Urinary bladder (tissue), 4 donors: ENCODE results near the gene ANO3. TPM values are rescaled to one million over a fixed set of nuclear protein-coding genes. Genes with fewer than 3 reads are reported as not detected.

Experiments
- DNase-seq: peaks from one replicate; pipeline ENCODE4 v3.0.0-alpha.2; 2015; ENCODE audit errors: extremely low spot score
- H3K27ac ChIP-seq: one replicate; pipeline ENCODE4 v1.5.1; 2013; ENCODE audit warnings: low read depth, mild to moderate bottlenecking, moderate library complexity
- H3K36me3 ChIP-seq: one replicate; pipeline ENCODE4 v1.6.1; 2013; ENCODE audit warnings: mild to moderate bottlenecking, moderate library complexity; ENCODE audit not compliant: insufficient read depth
- H3K4me1 ChIP-seq: one replicate; pipeline ENCODE4 v1.6.1; 2013; ENCODE audit warnings: mild to moderate bottlenecking, moderate library complexity; ENCODE audit not compliant: insufficient read depth
- H3K4me3 ChIP-seq: one replicate; pipeline ENCODE4 v1.5.1; 2013; ENCODE audit warnings: low read depth, low read length
- WGBS: extraction: QIAGEN DNeasy Blood & Tissue Kit; methylation state at CpG from one replicate; pipeline ENCODE4 v1.1.7; 2013; 5-methylcytosine and 5-hydroxymethylcytosine counted together
- polyA plus RNA-seq: library from polyadenylated mRNA; stranded (reverse); fragments of 200-250 nt; gene quantifications from one replicate; pipeline ENCODE4 v1.2.3, GENCODE V29; 2013
- total RNA-seq: library from RNA; depleted of rRNA; stranded (reverse); fragments of >200 nt; gene quantifications from one replicate; pipeline ENCODE4 v1.2.3, GENCODE V29; 2014
- donor health status: healthy with polysubstance abuse.
- donor health status: healthy.

ANO3 gene
- total and polyA plus RNA-seq, 2 donors, result 0.14 to 1.2 TPM

- no peak overlapping the region for H3K4me3 ChIP-seq
- no peaks in the 10 kb centered on the region for H3K4me1 ChIP-seq
- 89% methylated on average over 3 of the region's 3 CpGs for WGBS
- no peak for DNase-seq
- H3K36me3 ChIP-seq, result no peaks in the 10 kb centered on the region
- no peak overlapping the region for H3K27ac ChIP-seq
Measured at GRCh38 chr11:26480041-26480440, 148.1 kb downstream of the ANO3 start.

DNA sequence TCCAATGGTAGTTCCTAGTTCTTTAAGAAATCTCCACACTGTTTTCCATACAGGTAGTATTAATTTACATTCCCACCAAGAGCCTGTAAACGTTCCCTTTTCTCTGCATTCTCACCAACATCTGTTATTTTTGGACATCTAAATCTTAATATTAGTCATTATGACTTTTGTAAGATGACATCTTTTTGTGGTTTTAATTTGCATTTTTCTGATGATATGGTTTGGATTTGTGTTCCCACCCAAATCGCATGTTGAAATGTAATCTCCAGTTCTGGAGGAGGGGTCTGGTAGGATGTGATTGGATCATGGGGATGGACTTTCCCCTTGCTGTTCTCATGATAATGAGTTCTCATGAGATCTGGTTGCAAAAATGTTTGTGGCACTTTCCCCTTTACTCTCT is 151.2 kb downstream of the ANO3 start:
- no peak overlapping the region for H3K4me3 ChIP-seq
- WGBS, result 66% methylated on average over 2 of the region's 2 CpGs
- no peak overlapping the region for H3K27ac ChIP-seq
- H3K36me3 ChIP-seq, result no peaks in the 10 kb centered on the region
- H3K4me1 ChIP-seq, result no peaks in the 10 kb centered on the region
- DNase-seq, result no peak

DNA sequence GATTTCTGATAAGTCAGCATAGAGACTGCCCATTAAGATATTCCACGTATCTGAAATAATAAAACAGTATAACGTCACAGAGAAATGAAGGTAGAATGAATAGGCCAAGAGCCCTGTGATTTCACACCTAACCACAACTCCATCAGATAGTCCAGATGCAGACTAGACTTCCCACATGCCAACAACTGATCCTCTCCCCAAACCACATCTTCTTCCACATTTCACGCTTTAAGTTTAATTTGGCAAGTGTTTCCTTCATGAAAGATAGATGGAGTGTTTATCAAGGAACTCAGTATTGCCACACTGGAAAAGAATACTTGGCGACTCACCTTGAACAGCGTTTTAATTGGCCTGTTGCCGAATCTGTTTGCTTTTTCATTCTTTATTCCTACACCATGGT is 158.6 kb downstream of the ANO3 start:
- Histone ChIP-seq H3K36me3 (no peaks in the 10 kb centered on the region), H3K4me1 (no peaks in the 10 kb centered on the region), H3K27ac (no peak overlapping the region), H3K4me3 (no peak overlapping the region)
- no peak for DNase-seq
- 83% methylated on average over 6 of the region's 6 CpGs for WGBS

GRCh38 chr11:26493616-26494015 is 161.7 kb downstream of the ANO3 start:
- Histone ChIP-seq H3K27ac (no peak overlapping the region), H3K36me3 (no peaks in the 10 kb centered on the region), H3K4me1 (no peaks in the 10 kb centered on the region), H3K4me3 (no peak overlapping the region)
- no peak for DNase-seq
- 19% methylated on average over 1 of the region's 1 CpG for WGBS

GRCh38 chr11:26507229-26507628 is 175.3 kb downstream of the ANO3 start:
- DNase-seq, result no peak
- H3K4me1 ChIP-seq, result no peaks in the 10 kb centered on the region
- 0% methylated on average over 1 of the region's 1 CpG for WGBS
- H3K27ac ChIP-seq, result no peak overlapping the region
- no peaks in the 10 kb centered on the region for H3K36me3 ChIP-seq
- H3K4me3 ChIP-seq, result no peak overlapping the region

DNA sequence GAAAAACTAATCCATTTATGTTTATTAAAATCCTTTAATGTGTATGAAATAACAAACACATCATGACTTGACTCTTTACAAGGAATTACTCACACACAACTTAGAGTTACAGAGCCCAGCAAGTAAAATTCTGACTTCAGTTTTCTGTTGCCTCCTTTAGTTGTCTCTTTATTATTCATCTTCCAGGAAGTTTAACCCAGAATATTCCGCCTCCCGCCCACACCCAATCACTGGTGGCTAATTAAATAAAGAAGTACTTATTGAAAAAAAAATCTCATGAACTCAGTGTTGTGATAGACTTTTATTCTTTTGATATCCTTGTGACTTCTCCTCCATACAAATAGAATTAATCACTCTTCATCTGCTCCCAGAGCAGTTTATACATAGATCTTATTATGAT is 178.2 kb downstream of the ANO3 start:
- no peak overlapping the region for H3K27ac ChIP-seq
- no peak overlapping the region for H3K4me3 ChIP-seq
- no peak for DNase-seq
- no peaks in the 10 kb centered on the region for H3K36me3 ChIP-seq
- WGBS, result 96% methylated on average over 2 of the region's 2 CpGs
- no peaks in the 10 kb centered on the region for H3K4me1 ChIP-seq

- no peaks in the 10 kb centered on the region for H3K4me1 ChIP-seq
- H3K27ac ChIP-seq, result no peak overlapping the region
- H3K36me3 ChIP-seq, result no peaks in the 10 kb centered on the region
- DNase-seq, result no peak
- WGBS, result 81% methylated on average over 2 of the region's 2 CpGs
- no peak overlapping the region for H3K4me3 ChIP-seq
Measured at GRCh38 chr11:26510756-26511155, 178.8 kb downstream of the ANO3 start.

- no peaks in the 10 kb centered on the region for H3K4me1 ChIP-seq
- WGBS, result 74% methylated on average over 2 of the region's 2 CpGs
- H3K27ac ChIP-seq, result no peak overlapping the region
- no peaks in the 10 kb centered on the region for H3K36me3 ChIP-seq
- no peak overlapping the region for H3K4me3 ChIP-seq
- no peak for DNase-seq
Measured at GRCh38 chr11:26512196-26512595, 180.3 kb downstream of the ANO3 start.

- Histone ChIP-seq H3K4me1 (no peaks in the 10 kb centered on the region), H3K27ac (no peak overlapping the region), H3K36me3 (no peaks in the 10 kb centered on the region), H3K4me3 (no peak overlapping the region)
- WGBS, result 84% methylated on average over 2 of the region's 2 CpGs
- no peak for DNase-seq
Measured at GRCh38 chr11:26519469-26519868, 187.5 kb downstream of the ANO3 start.

DNA sequence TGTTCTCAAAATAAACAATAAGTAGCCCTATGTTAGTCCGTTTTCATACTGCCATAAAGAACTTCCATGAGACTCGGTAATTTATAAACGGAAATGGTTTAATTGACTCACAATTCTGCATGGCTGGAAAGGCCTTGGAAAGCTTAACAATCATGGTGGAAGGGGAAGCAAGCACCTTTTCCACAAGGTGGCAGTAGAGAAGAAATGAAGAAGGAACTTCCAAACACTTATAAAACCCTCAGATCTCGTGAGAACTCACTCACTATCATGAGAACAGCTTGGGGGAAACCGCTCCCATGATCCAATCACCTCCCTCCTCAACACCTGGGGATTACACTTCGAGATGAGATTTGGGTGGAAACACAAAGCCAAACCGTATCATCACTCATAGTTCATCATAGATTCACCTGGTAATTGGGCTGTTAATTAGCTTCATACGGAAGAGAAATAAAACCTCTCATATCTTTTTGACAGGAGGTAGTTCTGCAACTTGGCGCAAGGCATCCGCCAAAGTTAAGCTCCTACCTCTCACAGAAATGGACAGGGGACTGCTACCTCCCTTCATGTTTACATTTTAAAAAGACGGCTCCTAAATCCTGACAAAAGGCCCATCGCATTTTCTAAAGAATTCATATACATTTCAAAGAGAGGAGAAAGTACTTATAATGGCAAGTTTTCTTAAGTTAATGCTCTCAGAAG is 191.1 kb downstream of the ANO3 start:
- WGBS, result 63% methylated on average over 12 of the region's 12 CpGs
- H3K36me3 ChIP-seq, result no peaks in the 10 kb centered on the region
- H3K27ac ChIP-seq, result no peak overlapping the region
- H3K4me3 ChIP-seq, result no peak overlapping the region
- no peaks in the 10 kb centered on the region for H3K4me1 ChIP-seq
- DNase-seq, result no peak

- Histone ChIP-seq H3K27ac (no peak overlapping the region), H3K4me3 (no peak overlapping the region), H3K36me3 (no peaks in the 10 kb centered on the region), H3K4me1 (no peaks in the 10 kb centered on the region)
- 47% methylated on average over 1 of the region's 1 CpG for WGBS
- DNase-seq, result no peak
Measured at GRCh38 chr11:26527685-26528084, 195.8 kb downstream of the ANO3 start.

GRCh38 chr11:26537341-26537740 is 205.4 kb downstream of the ANO3 start:
- H3K4me1 ChIP-seq, result no peaks in the 10 kb centered on the region
- no peak for DNase-seq
- WGBS, result 92% methylated on average over 4 of the region's 4 CpGs
- no peak overlapping the region for H3K27ac ChIP-seq
- no peak overlapping the region for H3K4me3 ChIP-seq
- no peaks in the 10 kb centered on the region for H3K36me3 ChIP-seq

- H3K4me3 ChIP-seq, result no peak overlapping the region
- DNase-seq, result no peak
- H3K36me3 ChIP-seq, result no peaks in the 10 kb centered on the region
- no peaks in the 10 kb centered on the region for H3K4me1 ChIP-seq
- 87% methylated on average over 3 of the region's 3 CpGs for WGBS
- H3K27ac ChIP-seq, result no peak overlapping the region
Measured at GRCh38 chr11:26539517-26539916, 207.6 kb downstream of the ANO3 start.

DNA sequence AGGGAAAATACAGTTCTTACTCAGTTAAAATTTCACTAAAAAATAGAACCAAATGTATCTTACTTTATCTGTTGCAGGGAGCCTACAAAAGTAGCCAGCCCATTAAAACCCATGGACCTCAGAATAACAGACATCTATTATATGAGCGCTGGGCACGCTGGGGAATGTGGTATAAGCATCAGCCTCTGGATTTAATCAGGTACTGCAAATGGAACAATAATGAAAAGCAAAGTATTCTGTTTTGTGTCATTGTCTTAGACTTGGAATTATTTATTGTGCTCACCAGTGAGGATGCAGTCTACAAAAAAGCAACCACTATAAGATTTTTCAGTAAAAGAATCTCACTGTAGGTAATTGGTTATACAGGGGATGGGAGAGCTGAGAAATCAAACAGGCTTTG is 209.9 kb downstream of the ANO3 start:
- Histone ChIP-seq H3K27ac (no peak overlapping the region), H3K4me1 (no peaks in the 10 kb centered on the region), H3K4me3 (no peak overlapping the region), H3K36me3 (no peaks in the 10 kb centered on the region)
- 81% methylated on average over 2 of the region's 2 CpGs for WGBS
- DNase-seq, result no peak

- no peak for DNase-seq
- H3K27ac ChIP-seq, result no peak overlapping the region
- H3K4me3 ChIP-seq, result no peak overlapping the region
- no peaks in the 10 kb centered on the region for H3K4me1 ChIP-seq
- 48% methylated on average over 2 of the region's 2 CpGs for WGBS
- H3K36me3 ChIP-seq, result no peaks in the 10 kb centered on the region
Measured at GRCh38 chr11:26549176-26549575, 217.2 kb downstream of the ANO3 start.
